Liver (tissue), 9 donors: ENCODE measurements around the gene PLP1. TPM values are rescaled to one million over a fixed set of nuclear protein-coding genes. Genes with fewer than 3 reads are reported as not detected.

Experiments used
- DNase-seq: peaks from one replicate; pipeline ENCODE4 v3.0.0-alpha.2; 2017; ENCODE audit warnings: low spot score
- H3K27ac ChIP-seq, 2 donors: one replicate each; pipeline ENCODE4 v1.7.0; 2013; ENCODE audit warnings: inconsistent platforms in 2 of 2, low read length in 2 of 2, control low read depth in 1 of 2, low read depth in 1 of 2, mild to moderate bottlenecking in 1 of 2
- H3K27me3 ChIP-seq, 4 donors: one replicate each; pipeline versions ENCODE4 v1.6.1 to v1.7.0; 2013; ENCODE audit warnings: low read length in 3 of 4, inconsistent platforms in 1 of 4, mild to moderate bottlenecking in 1 of 4, moderate library complexity in 1 of 4; ENCODE audit not compliant: control insufficient read depth in 4 of 4, insufficient read depth in 4 of 4
- H3K36me3 ChIP-seq, 4 donors: one replicate each; pipeline versions ENCODE4 v1.6.1 to v1.7.0; 2013; ENCODE audit warnings: low read length in 3 of 4, mild to moderate bottlenecking in 3 of 4, low read depth in 1 of 4, moderate library complexity in 1 of 4; ENCODE audit not compliant: control insufficient read depth in 4 of 4, insufficient read depth in 3 of 4
- H3K4me1 ChIP-seq, 4 donors: one replicate each; pipeline versions ENCODE4 v1.6.1 to v1.7.0; 2013; ENCODE audit warnings: low read length in 3 of 4, mild to moderate bottlenecking in 3 of 4, moderate library complexity in 1 of 4; ENCODE audit not compliant: control insufficient read depth in 4 of 4, insufficient read depth in 4 of 4
- H3K4me3 ChIP-seq, 3 donors: one replicate each; pipeline versions ENCODE4 v1.6.1 to v1.7.0; 2013; ENCODE audit warnings: low read length in 3 of 3, control low read depth in 1 of 3, low read depth in 1 of 3, mild to moderate bottlenecking in 1 of 3
- H3K9ac ChIP-seq, 2 donors: one replicate each; pipeline ENCODE4 v1.7.0; 2013; ENCODE audit warnings: low read length in 2 of 2, mild to moderate bottlenecking in 2 of 2, moderate library complexity in 2 of 2, control low read depth in 1 of 2, low read depth in 1 of 2
- H3K9me3 ChIP-seq, 4 donors: one replicate each; pipeline versions ENCODE4 v1.6.1 to v1.7.0; 2013; ENCODE audit warnings: low read length in 3 of 4; ENCODE audit not compliant: control insufficient read depth in 4 of 4
- CTCF ChIP-seq: fragments of 150-350 bp; IDR thresholded peaks from 2 replicates; pipeline ENCODE4 v1.5.1; 2017; ENCODE audit warnings: improper control_type of control experiment, low read depth, low read length; ENCODE audit not compliant: missing input control
- EGR1 ChIP-seq, 2 donors: IDR thresholded peaks; 2 replicates each; pipeline ENCODE4 v1.6.1; 2016 to 2018; ENCODE audit warnings: antibody characterized with exemption in 2 of 2, low read depth in 2 of 2
- FOXA1 ChIP-seq: IDR thresholded peaks from 2 replicates; pipeline ENCODE4 v1.6.1; 2016; ENCODE audit warnings: antibody characterized with exemption
- FOXA2 ChIP-seq: IDR thresholded peaks from 2 replicates; pipeline ENCODE4 v1.6.1; 2016; ENCODE audit warnings: antibody characterized with exemption
- GABPA ChIP-seq, 2 donors: IDR thresholded peaks in 1 of 2; conservative IDR thresholded peaks in 1 of 2; 2 replicates each; pipeline ENCODE4 v1.6.1; 2016; ENCODE audit warnings: antibody characterized with exemption in 2 of 2, mild to moderate bottlenecking in 1 of 2, moderate library complexity in 1 of 2
- HNF4A ChIP-seq, 2 donors: conservative IDR thresholded peaks; 2 replicates each; pipeline ENCODE4 v1.6.1; 2016; ENCODE audit warnings: antibody characterized with exemption in 2 of 2, mild to moderate bottlenecking in 2 of 2
- HNF4G ChIP-seq: IDR thresholded peaks from 2 replicates; pipeline ENCODE4 v1.6.1; 2016; ENCODE audit warnings: antibody characterized with exemption
- JUND ChIP-seq, 2 donors: IDR thresholded peaks; 2 replicates each; pipeline ENCODE4 v1.6.1; 2016; ENCODE audit warnings: antibody characterized with exemption in 2 of 2
- NR2F2 ChIP-seq: IDR thresholded peaks from 2 replicates; pipeline ENCODE4 v1.6.1; 2016; ENCODE audit warnings: antibody characterized with exemption
- RAD21 ChIP-seq, 2 donors: IDR thresholded peaks; 2 replicates each; pipeline ENCODE4 v1.6.1; 2016; ENCODE audit warnings: antibody characterized with exemption in 2 of 2, mild to moderate bottlenecking in 2 of 2
- RXRA ChIP-seq, 2 donors: IDR thresholded peaks; 2 replicates each; pipeline ENCODE4 v1.6.1; 2017 to 2018; ENCODE audit warnings: antibody characterized with exemption in 2 of 2, mild to moderate bottlenecking in 1 of 2
- SP1 ChIP-seq: IDR thresholded peaks from 2 replicates; pipeline ENCODE4 v1.6.1; 2018; ENCODE audit warnings: antibody characterized with exemption, mild to moderate bottlenecking
- TAF1 ChIP-seq: conservative IDR thresholded peaks from 2 replicates; pipeline ENCODE4 v1.6.1; 2016; ENCODE audit warnings: antibody characterized with exemption, mild to moderate bottlenecking
- YY1 ChIP-seq: IDR thresholded peaks from 2 replicates; pipeline ENCODE4 v1.6.1; 2016; ENCODE audit warnings: antibody characterized with exemption, mild to moderate bottlenecking
- whole genome bisulfite sequencing: extraction: QIAGEN DNeasy Blood & Tissue Kit; methylation state at CpG from one replicate; pipeline ENCODE4 v1.1.7; 2013; 5-methylcytosine and 5-hydroxymethylcytosine counted together
- polyA plus RNA-seq, 2 donors: library from polyadenylated mRNA; stranded (reverse) in 1 of 2; unstranded in 1 of 2; fragments of 200-250 nt in 1 of 2; fragments of >200 nt in 1 of 2; fragmentation: Nextera tagmentation in 1 of 2; extraction: Ambion mirVana in 1 of 2; gene quantifications; one replicate each; pipeline versions ENCODE4 v1.2.1 to v1.2.3, GENCODE V29; 2013 to 2015
- total RNA-seq, 2 donors: library from RNA; depleted of rRNA; stranded (reverse); fragments of >200 nt; gene quantifications; one replicate each; pipeline ENCODE4 v1.2.3, GENCODE V29; 2014
- TF ChIP-seq, protein P1 (sequence below): IDR thresholded peaks from 2 replicates; pipeline ENCODE4 v1.6.1; 2016; ENCODE audit warnings: antibody characterized with exemption
- TF ChIP-seq, protein P2 (sequence below): IDR thresholded peaks from 2 replicates; pipeline ENCODE4 v1.6.1; 2016; ENCODE audit warnings: antibody characterized with exemption, mild to moderate bottlenecking
- TF ChIP-seq, protein P3 (sequence below): IDR thresholded peaks from 2 replicates; pipeline ENCODE4 v1.6.1; 2016; ENCODE audit warnings: antibody characterized with exemption
- TF ChIP-seq, protein P4 (sequence below): IDR thresholded peaks from 2 replicates; pipeline ENCODE4 v1.6.1; 2016; ENCODE audit warnings: antibody characterized with exemption
- donor health status: healthy.
- donor health status: healthy.
- donor health status: healthy.
- donor health status: healthy.
- donor health status: healthy.

The PLP1 gene, protein sequence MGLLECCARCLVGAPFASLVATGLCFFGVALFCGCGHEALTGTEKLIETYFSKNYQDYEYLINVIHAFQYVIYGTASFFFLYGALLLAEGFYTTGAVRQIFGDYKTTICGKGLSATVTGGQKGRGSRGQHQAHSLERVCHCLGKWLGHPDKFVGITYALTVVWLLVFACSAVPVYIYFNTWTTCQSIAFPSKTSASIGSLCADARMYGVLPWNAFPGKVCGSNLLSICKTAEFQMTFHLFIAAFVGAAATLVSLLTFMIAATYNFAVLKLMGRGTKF
- total RNA-seq (under 1 TPM; 0.09 to 0.67 TPM), polyA plus RNA-seq (under 1 TPM; 0.24 to 0.81 TPM)

DNA sequence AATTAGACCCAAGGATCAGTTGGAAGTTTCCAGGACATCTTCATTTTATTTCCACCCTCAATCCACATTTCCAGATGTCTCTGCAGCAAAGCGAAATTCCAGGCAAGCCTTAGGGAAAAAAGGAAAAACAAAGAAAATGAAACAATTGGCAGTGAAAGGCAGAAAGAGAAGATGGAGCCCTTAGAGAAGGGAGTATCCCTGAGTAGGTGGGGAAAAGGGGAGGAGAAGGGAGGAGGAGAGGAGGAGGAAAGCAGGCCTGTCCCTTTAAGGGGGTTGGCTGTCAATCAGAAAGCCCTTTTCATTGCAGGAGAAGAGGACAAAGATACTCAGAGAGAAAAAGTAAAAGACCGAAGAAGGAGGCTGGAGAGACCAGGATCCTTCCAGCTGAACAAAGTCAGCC lies at the start of gene PLP1:
Gene PLP1, plus strand, starts transcription at position 295 of the 400 bp plus-strand sequence. CDS start 156 bp downstream, outside the sequence.
- Histone ChIP-seq H3K9me3 (no peaks in the 10 kb centered on the region), H3K4me1 (no peaks in the 10 kb centered on the region), H3K4me3 (no peak within 1 kb of the TSS), H3K36me3 (no peaks in the 10 kb centered on the region), H3K27me3 (peaks cover 0 to 10% (median 0%) of the 10 kb centered on the region in 4 donors), H3K27ac (no peak within 1 kb of the TSS), H3K9ac (no peak within 1 kb of the TSS)
- 59% methylated on average over 2 of the region's 2 CpGs for WGBS
- no peak for DNase-seq
- TF ChIP-seq HNF4G (no peak), RXRA (IDR thresholded peaks at IDR 0.05) (no peak), YY1 (no peak), NR2F2 (no peak), CTCF (no peak), FOXA1 (no peak), EGR1 (IDR thresholded peaks at IDR 0.05; ENCODE audit: low read depth in 2 of 2) (no peak), FOXA2 (no peak), HNF4A (conservative IDR thresholded peaks at IDR 0.05) (no peak), GABPA (IDR thresholded peaks at IDR 0.05 in 1 of 2, conservative IDR thresholded peaks at IDR 0.05 in 1 of 2) (no peak), JUND (IDR thresholded peaks at IDR 0.05) (no peak), TAF1 (no peak), SP1 (no peak), RAD21 (IDR thresholded peaks at IDR 0.05) (no peak)
- TF ChIP-seq, protein P1, sequence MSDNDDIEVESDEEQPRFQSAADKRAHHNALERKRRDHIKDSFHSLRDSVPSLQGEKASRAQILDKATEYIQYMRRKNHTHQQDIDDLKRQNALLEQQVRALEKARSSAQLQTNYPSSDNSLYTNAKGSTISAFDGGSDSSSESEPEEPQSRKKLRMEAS, result no peak
- TF ChIP-seq, protein P2, sequence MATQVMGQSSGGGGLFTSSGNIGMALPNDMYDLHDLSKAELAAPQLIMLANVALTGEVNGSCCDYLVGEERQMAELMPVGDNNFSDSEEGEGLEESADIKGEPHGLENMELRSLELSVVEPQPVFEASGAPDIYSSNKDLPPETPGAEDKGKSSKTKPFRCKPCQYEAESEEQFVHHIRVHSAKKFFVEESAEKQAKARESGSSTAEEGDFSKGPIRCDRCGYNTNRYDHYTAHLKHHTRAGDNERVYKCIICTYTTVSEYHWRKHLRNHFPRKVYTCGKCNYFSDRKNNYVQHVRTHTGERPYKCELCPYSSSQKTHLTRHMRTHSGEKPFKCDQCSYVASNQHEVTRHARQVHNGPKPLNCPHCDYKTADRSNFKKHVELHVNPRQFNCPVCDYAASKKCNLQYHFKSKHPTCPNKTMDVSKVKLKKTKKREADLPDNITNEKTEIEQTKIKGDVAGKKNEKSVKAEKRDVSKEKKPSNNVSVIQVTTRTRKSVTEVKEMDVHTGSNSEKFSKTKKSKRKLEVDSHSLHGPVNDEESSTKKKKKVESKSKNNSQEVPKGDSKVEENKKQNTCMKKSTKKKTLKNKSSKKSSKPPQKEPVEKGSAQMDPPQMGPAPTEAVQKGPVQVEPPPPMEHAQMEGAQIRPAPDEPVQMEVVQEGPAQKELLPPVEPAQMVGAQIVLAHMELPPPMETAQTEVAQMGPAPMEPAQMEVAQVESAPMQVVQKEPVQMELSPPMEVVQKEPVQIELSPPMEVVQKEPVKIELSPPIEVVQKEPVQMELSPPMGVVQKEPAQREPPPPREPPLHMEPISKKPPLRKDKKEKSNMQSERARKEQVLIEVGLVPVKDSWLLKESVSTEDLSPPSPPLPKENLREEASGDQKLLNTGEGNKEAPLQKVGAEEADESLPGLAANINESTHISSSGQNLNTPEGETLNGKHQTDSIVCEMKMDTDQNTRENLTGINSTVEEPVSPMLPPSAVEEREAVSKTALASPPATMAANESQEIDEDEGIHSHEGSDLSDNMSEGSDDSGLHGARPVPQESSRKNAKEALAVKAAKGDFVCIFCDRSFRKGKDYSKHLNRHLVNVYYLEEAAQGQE, result no peak
- TF ChIP-seq, protein P3, sequence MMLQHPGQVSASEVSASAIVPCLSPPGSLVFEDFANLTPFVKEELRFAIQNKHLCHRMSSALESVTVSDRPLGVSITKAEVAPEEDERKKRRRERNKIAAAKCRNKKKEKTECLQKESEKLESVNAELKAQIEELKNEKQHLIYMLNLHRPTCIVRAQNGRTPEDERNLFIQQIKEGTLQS, result no peak
- TF ChIP-seq, protein P4, sequence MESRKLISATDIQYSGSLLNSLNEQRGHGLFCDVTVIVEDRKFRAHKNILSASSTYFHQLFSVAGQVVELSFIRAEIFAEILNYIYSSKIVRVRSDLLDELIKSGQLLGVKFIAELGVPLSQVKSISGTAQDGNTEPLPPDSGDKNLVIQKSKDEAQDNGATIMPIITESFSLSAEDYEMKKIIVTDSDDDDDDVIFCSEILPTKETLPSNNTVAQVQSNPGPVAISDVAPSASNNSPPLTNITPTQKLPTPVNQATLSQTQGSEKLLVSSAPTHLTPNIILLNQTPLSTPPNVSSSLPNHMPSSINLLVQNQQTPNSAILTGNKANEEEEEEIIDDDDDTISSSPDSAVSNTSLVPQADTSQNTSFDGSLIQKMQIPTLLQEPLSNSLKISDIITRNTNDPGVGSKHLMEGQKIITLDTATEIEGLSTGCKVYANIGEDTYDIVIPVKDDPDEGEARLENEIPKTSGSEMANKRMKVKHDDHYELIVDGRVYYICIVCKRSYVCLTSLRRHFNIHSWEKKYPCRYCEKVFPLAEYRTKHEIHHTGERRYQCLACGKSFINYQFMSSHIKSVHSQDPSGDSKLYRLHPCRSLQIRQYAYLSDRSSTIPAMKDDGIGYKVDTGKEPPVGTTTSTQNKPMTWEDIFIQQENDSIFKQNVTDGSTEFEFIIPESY, result no peak
